NB4 (cell line): ENCODE results near the gene NT5M.

Experiments used
- DNase-seq: peaks from one replicate; pipeline ENCODE4 v3.0.0; 2010; ENCODE audit warnings: low read depth
- H3K4me3 ChIP-seq: one replicate; pipeline ENCODE4 v1.5.1; 2011; ENCODE audit warnings: mild to moderate bottlenecking, low read depth, low read length, moderate library complexity
- MYC ChIP-seq: IDR thresholded peaks from 2 replicates; pipeline ENCODE4 v1.6.1; 2011; ENCODE audit warnings: low read depth, low read length
- POLR2A ChIP-seq: IDR thresholded peaks from 2 replicates; pipeline ENCODE4 v1.6.1; 2011; ENCODE audit warnings: mild to moderate bottlenecking; ENCODE audit not compliant: insufficient read length; ENCODE audit errors: extremely low read depth
- TF ChIP-seq, protein P1 (sequence below): IDR thresholded peaks from one replicate; pipeline ENCODE4 v1.5.1; 2012; ENCODE audit warnings: low read depth, low read length
- TF ChIP-seq, protein P2 (sequence below): IDR thresholded peaks from 2 replicates; pipeline ENCODE4 v1.6.1; 2011; ENCODE audit warnings: low read depth, low read length

The NT5M gene

DNA sequence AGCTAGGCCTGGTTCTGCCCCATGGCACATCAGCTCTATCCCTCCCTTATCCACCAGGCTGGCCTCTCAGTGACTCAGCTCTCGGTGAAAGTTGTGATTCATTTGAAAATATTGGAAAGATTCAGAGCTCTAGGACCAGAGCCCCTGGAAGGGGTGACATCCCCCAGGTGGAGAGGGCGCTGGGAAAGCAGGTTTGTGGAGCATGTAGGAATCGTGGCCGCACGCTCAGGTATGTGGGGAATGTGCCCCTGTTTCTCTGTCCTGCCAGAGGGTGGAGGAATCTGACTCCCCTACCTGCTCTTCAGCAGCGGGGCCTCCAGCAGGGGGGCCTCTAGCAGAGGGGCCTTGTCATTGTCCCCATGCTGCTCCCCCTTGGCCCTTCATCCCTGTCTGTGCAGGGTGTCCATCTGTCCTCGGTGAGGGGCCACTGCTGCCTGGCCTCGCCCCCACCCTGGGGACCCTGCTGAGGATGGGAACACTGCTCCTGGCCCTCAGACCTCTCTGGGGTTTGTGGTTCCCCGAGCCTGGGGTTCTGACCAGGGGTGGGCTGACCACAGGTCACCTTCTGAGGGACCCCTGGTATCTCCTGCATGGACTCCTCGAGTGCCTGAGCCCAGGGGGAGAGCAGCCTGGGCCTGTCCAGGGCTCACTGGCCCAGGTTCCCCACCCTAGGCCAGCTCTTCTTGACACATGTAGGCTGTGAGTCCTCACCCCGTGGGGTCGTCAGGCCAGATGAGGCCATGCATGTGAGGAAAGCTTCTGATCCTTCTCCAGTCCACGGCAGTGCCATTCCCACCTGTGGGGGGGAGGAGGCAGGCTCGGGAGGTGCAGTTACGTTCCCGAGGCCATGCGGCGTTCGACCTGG, 47.5 kb downstream of the NT5M start:
- DNase-seq, result no peak
- TF ChIP-seq MYC (no peak), POLR2A (no peak)
- TF ChIP-seq, protein P1, sequence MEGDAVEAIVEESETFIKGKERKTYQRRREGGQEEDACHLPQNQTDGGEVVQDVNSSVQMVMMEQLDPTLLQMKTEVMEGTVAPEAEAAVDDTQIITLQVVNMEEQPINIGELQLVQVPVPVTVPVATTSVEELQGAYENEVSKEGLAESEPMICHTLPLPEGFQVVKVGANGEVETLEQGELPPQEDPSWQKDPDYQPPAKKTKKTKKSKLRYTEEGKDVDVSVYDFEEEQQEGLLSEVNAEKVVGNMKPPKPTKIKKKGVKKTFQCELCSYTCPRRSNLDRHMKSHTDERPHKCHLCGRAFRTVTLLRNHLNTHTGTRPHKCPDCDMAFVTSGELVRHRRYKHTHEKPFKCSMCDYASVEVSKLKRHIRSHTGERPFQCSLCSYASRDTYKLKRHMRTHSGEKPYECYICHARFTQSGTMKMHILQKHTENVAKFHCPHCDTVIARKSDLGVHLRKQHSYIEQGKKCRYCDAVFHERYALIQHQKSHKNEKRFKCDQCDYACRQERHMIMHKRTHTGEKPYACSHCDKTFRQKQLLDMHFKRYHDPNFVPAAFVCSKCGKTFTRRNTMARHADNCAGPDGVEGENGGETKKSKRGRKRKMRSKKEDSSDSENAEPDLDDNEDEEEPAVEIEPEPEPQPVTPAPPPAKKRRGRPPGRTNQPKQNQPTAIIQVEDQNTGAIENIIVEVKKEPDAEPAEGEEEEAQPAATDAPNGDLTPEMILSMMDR, result no peak
- TF ChIP-seq, protein P2, sequence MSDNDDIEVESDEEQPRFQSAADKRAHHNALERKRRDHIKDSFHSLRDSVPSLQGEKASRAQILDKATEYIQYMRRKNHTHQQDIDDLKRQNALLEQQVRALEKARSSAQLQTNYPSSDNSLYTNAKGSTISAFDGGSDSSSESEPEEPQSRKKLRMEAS, result no peak

DNA sequence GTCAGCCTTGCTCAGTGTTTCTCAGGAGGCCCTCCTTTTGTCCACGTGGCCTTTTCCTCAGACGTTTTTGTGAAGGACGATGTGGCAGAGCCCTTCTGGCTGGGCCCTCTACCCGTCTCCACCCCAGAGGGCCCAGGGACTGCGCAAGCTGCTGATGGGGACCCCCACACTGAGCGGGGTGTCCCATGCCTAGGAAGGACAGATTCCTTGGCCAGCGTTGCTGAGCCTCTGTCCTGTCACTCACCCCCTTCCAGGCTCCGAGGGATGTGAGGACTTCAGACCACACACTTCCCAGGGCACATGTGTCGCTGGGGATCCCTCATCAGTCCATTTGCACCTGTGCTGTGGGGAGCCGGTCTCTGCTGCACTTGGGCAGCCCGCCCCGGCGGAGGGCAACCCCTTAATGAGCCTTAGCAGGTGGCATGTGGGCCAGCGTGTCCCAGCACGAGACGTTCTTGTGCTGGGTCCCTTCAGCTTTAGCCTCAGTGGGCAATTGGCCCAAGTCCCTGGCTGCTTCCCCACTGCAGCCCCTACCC, 48.3 kb downstream of the NT5M start:
- no peak overlapping the region for H3K4me3 ChIP-seq
- no peak for DNase-seq

More for the DNA sequence above, 47.5 kb downstream of the NT5M start:
- no peak overlapping the region for H3K4me3 ChIP-seq

DNA sequence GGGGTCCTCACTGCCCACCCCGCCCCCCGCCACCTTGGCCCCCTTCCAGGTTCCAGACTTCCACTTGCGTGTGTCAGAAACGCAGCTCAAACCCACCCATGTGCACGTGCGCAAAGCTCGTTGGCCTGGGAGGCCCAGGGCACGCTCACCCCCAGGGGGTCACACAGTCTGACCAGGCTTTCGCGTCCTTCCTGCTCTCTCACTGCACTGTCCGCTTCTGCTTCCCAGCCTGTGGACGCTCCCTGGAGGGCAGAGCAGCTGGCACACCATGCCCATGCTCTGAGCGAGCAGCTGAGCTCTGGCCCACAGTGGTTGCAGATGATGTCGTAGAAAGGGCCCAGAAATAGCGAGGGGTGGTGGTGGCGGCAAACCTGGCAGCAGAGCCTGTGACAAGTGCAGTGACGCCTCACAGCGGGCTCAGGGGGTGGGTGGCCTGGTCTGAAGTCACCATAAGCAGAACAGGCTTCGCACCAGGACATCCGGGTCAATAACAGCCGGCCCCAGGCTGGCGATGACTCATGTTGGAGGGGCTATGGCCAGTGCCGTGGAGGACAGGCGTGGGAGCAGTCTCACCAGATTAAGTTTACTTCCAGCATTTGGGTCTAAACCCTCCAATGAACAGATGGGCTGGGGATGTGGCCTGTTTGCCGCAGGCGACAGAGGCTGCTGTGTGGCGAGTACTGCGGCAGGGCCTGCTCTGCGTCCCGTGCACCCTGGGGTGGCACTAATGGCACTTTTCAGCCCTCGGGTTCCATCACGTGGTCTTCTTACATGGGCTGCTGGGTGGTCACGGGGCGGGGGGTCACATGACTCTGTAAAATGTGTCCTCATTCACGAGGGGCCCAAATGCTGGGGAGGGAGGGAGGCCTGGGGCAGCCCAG, 49.0 kb downstream of the NT5M start:
- TF ChIP-seq, protein P1, result no peak
- TF ChIP-seq POLR2A (peak; percentile 63), MYC (peak; percentile 79)
- TF ChIP-seq, protein P2, result peak; percentile 92
- peak; percentile 90 for DNase-seq
- H3K4me3 ChIP-seq, result no peak overlapping the region

More for the DNA sequence above, 48.3 kb downstream of the NT5M start:
- TF ChIP-seq, protein P2, result no peak
- TF ChIP-seq POLR2A, result no peak
- TF ChIP-seq MYC, result no peak
- TF ChIP-seq, protein P1, result no peak

DNA sequence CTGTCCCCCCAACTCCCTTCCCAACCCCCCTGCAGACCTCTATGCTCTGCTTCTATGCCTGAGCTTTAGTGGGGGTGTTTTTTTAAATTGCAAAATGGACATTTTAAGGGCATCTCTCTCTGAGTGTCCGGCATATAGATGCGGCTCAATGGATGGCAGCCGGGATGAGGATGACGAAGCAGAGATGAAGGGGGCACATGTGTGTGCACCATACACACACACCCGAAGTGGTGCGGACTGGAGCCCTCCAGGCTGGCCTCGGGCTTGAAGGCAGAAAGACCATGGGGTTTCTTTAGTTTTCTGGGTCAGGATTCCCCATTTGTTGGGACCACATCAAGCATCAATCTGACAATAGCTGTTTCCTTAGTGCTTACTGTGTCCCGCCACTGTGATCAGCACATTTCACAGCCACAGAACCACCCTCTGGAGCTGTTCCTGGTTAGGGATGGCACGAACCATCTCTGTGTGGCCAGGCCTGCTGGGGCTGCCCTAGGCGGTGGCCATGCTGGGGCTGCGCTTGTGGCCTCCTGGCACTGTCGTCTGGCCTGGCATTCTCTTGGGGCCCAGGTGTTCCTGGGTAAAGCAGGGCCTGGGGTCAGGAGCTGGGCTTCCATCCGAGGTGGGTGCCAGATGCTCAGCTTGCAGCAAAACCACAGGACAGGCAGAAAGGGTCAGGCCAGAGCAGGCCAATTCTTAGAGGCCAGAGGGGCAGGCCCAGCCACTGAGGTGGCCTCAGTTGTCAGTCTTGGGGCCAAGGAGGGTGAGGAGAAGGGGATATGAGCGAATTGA, 49.9 kb downstream of the NT5M start:
- DNase-seq, result no peak
- H3K4me3 ChIP-seq, result no peak overlapping the region
- TF ChIP-seq, protein P1, result no peak
- TF ChIP-seq POLR2A (no peak), MYC (no peak)
- TF ChIP-seq, protein P2, result no peak
